HG02943 (cell line): ENCODE data around the gene TRIM38.
"Not testable (repeated sequence)": the region's sequence is repeated elsewhere in the genome, so short reads cannot be mapped to it uniquely, and the experiment has no call there.

ENCODE experiments used
- ATAC-seq: cut with Tn5 transposase; IDR thresholded peaks from one replicate; pipeline ENCODE4 v1.9.1; 2021; ENCODE audit warnings: mild to moderate bottlenecking, low read depth, moderate library complexity; ENCODE audit not compliant: unreplicated experiment

The TRIM38 gene

DNA sequence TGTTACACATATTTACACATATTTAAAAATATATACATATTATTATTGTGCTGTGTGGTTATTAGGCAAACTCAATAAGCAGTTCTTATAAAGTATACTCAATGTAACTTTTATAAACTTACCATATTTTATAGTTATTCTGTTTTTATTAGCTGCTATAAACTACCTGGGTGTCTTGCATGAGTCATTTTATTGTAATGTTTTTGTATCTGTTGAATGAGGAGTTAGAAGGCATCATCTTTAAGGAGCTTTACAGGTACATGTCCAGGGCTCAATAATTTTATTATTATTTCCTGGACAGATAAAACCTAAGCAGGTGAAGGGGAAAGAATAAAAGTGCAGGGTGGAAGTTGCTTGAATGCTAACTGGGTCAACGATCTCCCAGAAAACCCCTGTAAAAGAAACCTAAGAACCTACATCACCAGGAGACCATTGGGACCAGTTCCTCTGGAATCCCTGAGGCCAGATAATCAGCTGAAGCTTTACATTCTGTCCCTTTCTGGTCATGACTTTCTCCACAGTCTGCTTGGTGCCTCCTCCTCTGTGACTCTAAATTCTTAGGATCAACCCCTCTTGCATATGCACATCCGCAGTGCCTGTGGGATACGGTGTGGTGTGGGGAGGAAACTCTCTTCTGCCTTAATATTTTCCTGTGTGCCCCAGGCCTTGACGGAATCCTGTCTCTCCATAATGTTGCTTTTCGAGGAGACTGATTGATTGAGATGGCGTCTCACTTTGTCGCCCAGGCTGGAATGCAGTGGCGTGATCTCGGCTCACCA lies 38.0 kb downstream of the TRIM38 start:
- ATAC-seq: no peak

DNA sequence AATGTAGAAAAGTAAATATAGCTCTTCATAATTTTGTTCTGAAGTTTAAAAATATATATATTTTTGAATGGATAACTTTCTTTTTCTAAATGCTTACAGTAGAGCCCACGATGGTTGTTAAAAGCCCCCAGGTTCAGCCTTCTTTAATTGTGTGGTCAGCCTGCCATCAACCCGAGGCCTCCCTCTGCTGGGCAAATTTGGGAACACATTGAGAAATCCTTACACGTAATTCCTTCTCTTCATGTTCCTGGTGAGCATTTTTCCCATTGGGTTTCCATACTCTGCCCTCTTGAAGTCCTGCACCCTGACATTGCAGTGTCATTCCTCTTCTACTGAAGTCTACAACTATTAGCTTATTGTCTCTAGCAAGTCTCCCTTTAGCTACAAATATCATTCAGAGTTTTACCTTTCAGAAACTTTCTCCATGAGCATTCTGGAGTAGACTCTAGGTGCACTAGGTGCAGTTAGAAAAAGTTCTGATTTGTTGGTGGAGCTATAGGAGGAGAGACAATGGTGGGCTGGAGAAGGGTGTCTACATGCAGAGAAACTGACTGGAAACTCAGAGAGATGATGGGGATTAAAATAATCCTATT lies 40.6 kb downstream of the TRIM38 start:
- no peak for ATAC-seq

GRCh38 chr6:26006086-26006939 lies 43.7 kb downstream of the TRIM38 start:
- no peak for ATAC-seq

DNA sequence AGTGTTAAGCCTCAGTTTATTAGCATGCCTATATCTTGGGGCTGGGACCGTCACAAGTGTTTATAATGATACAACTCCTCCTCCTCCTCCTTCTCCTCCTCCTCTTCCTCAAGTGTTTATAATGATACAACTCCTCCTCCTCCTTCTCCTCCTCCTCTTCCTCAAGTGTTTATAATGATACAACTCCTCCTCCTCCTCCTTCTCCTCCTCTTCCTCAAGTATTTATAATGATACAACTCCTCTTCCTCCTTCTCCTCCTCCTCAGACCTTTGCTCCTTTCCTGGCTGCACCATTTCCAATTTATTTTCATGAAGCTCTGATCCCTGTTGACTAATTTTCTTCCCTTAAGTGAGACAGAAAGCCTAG lies 44.3 kb downstream of the TRIM38 start:
- ATAC-seq: not testable (repeated sequence)

- ATAC-seq: no peak
Observed at GRCh38 chr6:26008470-26008869, 45.9 kb downstream of the TRIM38 start.

DNA sequence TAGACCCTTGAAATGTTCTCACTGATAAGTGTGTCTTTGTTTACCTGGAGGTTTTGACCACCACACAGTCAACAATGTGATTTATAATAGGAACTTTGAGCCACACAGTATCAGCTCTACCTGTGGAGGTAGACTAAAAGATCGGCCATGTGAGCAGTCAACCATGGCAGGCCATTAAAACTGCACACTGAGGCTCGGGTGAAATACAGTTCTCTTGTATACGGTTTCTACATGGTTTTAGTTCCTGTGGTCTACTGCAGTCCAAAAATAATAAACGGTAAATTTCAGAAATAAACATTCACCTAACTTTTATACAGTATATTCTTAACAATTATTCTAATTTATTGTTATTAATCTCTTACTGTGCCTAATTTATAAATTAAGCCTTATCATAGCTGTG lies 47.2 kb downstream of the TRIM38 start:
- no peak for ATAC-seq

- no peak for ATAC-seq
Observed at GRCh38 chr6:26012061-26012460, 49.5 kb downstream of the TRIM38 start.

GRCh38 chr6:26014386-26014785 lies 51.8 kb downstream of the TRIM38 start:
- ATAC-seq: not testable (repeated sequence)

DNA sequence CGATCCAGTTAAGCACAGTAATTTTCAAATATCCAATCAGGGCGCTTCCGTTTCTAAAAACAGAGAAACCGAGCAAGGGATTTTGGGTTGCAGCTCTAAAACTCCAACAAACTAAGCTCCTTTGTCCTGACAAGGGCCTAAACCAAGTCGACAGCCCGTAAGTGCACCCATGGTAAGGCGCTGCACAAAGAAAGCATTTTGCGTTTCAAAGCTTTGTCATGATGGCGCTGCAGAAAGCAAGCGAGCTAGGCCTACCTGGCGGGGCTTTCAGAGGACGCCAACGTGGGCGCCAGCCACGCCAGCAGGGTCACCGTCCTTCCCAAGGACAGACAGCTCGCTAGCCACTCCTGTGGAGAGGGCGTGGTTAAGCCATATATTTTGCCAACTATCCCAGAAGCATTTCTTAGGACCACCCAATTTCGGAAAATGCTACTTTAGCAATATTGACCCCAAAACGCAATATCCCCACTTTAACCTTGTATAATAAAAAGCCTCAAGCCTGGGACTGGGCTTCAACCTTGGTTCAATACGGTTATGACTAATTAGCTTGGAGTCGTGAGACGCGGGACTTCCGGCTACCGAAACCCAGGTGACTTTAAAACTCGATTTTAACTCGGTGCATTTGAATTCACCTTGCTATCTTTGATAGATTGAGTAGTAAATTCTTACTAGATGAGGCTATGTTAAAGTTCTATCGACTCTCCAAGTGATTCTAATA lies 53.8 kb downstream of the TRIM38 start:
- ATAC-seq: no peak

- ATAC-seq: no peak
Observed at GRCh38 chr6:26016963-26017631, 54.5 kb downstream of the TRIM38 start.

DNA sequence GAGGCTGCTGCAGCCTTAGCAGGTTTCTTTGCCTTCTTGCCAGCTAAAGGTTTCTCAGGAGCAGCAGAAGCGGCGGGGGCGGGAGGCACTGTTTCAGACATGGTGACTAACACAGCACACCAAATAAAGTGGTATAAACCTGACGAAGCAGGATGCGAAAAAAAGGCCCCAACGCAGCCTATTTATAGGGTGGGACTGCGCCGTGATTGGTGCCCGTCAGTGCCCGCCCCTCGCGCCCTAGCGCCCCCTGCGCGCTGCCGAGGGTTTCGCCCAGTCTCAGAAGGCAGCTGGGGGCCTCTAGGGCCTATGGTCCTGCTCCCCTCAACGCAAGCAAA lies 55.0 kb downstream of the TRIM38 start:
- no peak for ATAC-seq

- no peak for ATAC-seq
Observed at GRCh38 chr6:26019261-26019830, 56.7 kb downstream of the TRIM38 start.

GRCh38 chr6:26019967-26020328 lies 57.3 kb downstream of the TRIM38 start:
- no peak for ATAC-seq

DNA sequence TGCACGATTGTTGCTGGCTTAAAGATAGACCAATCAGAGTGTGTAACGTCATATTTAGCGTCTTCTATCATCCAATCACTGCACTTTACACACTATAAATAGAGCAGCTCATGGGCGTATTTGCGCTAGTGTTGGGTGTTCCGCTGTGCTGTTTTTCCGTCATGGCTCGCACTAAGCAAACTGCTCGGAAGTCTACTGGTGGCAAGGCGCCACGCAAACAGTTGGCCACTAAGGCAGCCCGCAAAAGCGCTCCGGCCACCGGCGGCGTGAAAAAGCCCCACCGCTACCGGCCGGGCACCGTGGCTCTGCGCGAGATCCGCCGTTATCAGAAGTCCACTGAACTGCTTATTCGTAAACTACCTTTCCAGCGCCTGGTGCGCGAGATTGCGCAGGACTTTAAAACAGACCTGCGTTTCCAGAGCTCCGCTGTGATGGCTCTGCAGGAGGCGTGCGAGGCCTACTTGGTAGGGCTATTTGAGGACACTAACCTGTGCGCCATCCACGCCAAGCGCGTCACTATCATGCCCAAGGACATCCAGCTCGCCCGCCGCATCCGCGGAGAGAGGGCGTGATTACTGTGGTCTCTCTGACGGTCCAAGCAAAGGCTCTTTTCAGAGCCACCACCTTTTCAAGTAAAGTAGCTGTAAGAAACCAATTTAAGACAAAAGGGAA lies 57.9 kb downstream of the TRIM38 start:
- ATAC-seq: peak; percentile 42

GRCh38 chr6:26021001-26021349 lies 58.4 kb downstream of the TRIM38 start:
- ATAC-seq: peak; percentile 18

DNA sequence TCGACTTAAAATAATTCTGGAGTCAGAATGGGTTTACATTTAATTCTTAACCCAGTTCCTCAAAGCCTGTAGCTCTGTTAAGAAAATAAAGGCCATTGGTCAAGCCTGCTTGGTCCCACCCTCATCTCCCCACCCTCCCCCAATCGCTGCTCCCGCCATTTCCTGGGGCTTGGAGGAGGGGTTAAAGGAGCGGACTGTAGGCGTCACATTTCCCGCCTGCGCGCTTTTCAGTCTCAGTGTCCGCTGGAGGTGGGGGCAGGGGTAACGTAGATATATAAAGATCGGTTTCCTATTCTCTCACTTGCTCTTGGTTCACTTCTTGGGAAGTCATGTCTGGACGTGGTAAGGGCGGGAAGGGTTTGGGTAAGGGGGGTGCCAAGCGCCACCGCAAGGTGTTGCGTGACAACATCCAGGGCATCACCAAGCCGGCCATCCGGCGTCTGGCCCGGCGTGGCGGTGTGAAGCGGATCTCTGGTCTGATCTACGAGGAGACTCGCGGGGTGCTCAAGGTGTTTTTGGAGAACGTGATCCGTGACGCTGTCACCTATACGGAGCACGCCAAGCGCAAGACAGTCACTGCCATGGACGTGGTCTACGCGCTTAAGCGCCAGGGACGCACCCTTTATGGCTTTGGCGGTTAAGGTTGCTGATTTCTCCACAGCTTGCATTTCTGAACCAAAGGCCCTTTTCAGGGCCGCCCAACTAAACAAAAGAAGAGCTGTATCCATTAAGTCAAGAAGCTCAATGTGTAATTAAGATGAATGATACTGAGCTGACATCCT lies 58.9 kb downstream of the TRIM38 start:
- peak; percentile 53 for ATAC-seq

- no peak for ATAC-seq
Observed at GRCh38 chr6:26022132-26022472, 59.5 kb downstream of the TRIM38 start.

DNA sequence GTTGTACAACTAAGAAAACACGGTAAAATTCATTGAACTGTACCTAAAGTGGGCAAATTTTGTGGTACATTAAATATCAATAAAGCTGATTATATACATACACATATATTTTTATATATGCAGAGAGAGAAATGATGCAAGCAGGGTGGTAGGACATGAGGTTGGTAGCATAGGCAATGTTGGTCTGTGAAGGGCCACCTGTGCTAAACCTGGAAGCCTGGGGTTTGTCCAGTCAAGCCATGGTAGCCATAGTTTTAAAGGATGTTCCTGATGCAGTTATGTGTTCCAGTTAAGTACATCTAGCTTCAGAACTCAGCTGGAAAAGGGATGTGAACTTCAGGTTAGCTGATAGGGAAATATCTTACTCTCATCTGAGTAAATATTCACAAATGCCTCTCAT lies 60.1 kb downstream of the TRIM38 start:
- no peak for ATAC-seq

DNA sequence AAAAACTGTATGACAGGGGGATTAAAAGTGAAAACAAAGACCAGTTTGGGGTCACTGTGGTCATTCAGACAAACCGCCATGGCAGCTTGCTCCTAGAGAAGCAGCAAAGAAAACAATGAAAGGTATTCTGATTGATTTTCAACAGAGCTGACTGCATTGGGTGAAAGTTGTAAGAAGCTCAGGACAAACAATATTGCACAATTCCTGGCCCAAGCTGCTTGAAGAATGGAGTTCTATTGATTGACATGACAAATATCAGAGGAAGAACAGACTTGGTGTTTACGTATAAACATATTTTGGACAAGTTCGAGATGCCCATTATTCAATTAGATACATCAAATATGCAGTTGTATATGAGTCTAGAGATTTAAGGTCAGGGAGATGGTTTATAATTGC lies 62.0 kb downstream of the TRIM38 start:
- no peak for ATAC-seq
